ENCODE measurements around the gene STAC2. TPM values are rescaled to one million over a fixed set of nuclear protein-coding genes. Genes with fewer than 3 reads are reported as not detected.

STAC2 gene
- total and polyA plus RNA-seq, 9 of the 15 experiments (the other 6 are each of a cell fraction or from before 2014, with no cell fraction given) = not detected

DNA sequence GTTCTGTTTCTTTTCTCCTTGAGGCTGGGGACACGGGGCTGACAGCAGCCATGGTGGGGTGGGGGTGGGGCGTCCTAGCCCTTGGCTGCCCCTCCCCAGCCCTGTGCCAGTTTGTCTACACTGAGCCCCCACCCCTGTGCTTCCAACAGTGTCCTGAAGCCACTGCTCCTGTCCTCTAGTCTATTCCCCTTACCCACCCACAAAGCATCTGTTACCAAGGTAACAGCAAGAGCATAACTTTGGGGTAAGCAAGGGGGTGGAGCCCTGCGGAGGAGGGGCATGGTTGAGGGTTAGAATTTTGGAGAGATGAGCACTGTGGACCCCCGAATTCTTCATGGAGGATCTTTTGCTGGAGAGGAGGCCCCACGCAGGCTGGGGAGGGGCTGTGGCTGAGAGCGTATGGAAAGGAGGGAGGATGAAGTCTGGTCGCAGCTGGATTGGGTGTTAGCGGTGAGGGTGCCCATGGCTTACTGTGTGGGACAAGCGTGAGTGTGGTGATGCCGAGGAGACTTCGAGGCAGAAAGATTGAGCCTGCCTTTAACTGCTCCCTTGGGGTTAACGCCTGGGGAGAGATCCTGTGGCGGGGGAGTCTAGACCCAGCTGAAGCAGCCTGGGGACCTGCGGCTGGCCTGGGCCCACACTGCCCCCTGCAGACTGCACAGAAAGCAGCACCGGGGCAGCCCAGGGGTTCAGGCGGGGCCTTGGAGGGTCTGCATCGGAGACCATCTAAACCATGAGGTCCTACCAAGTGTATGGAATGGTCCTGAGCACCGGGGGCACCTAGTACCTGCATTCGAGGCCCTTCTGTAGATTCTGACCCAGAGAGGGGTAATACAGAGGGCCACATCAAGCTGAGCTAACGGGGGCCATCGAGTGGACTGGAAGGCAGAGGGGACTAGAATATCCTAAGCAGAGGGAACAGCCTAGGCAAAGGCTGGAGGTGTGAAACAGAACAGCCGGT lies 6.1 kb upstream of the STAC2 start (continued):
- TF ChIP-seq, protein P1, sequence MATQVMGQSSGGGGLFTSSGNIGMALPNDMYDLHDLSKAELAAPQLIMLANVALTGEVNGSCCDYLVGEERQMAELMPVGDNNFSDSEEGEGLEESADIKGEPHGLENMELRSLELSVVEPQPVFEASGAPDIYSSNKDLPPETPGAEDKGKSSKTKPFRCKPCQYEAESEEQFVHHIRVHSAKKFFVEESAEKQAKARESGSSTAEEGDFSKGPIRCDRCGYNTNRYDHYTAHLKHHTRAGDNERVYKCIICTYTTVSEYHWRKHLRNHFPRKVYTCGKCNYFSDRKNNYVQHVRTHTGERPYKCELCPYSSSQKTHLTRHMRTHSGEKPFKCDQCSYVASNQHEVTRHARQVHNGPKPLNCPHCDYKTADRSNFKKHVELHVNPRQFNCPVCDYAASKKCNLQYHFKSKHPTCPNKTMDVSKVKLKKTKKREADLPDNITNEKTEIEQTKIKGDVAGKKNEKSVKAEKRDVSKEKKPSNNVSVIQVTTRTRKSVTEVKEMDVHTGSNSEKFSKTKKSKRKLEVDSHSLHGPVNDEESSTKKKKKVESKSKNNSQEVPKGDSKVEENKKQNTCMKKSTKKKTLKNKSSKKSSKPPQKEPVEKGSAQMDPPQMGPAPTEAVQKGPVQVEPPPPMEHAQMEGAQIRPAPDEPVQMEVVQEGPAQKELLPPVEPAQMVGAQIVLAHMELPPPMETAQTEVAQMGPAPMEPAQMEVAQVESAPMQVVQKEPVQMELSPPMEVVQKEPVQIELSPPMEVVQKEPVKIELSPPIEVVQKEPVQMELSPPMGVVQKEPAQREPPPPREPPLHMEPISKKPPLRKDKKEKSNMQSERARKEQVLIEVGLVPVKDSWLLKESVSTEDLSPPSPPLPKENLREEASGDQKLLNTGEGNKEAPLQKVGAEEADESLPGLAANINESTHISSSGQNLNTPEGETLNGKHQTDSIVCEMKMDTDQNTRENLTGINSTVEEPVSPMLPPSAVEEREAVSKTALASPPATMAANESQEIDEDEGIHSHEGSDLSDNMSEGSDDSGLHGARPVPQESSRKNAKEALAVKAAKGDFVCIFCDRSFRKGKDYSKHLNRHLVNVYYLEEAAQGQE (IDR thresholded peaks at IDR 0.05; ENCODE audit: borderline replicate concordance) = peak; percentile 70; the same call in 1 of the 2 replicates
- TF ChIP-seq, protein P1 (CRISPR knock-in tag; IDR thresholded peaks at IDR 0.05; ENCODE audit: low read depth) = no peak
- no peak for TF ChIP-seq PHTF2 (CRISPR knock-in tag; IDR thresholded peaks at IDR 0.05)
- TF ChIP-seq, protein P2, sequence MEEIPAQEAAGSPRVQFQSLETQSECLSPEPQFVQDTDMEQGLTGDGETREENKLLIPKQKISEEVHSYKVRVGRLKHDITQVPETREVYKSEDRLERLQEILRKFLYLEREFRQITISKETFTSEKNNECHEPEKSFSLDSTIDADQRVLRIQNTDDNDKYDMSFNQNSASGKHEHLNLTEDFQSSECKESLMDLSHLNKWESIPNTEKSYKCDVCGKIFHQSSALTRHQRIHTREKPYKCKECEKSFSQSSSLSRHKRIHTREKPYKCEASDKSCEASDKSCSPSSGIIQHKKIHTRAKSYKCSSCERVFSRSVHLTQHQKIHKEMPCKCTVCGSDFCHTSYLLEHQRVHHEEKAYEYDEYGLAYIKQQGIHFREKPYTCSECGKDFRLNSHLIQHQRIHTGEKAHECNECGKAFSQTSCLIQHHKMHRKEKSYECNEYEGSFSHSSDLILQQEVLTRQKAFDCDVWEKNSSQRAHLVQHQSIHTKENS (CRISPR knock-in tag; IDR thresholded peaks at IDR 0.05) = no peak
- TF ChIP-seq TARDBP (IDR thresholded peaks at IDR 0.05) = no peak
- 0 out of 2 replicates have a peak, but pooled peaks have one; percentile 13 for TF ChIP-seq L3MBTL2 (IDR thresholded peaks at IDR 0.05)
- no peak for TF ChIP-seq SMAD1 (IDR thresholded peaks at IDR 0.05; ENCODE audit: low read depth, low read length, partially characterized antibody)
- no peak for TF ChIP-seq ZZZ3 (IDR thresholded peaks at IDR 0.05)
- TF ChIP-seq, protein P3, sequence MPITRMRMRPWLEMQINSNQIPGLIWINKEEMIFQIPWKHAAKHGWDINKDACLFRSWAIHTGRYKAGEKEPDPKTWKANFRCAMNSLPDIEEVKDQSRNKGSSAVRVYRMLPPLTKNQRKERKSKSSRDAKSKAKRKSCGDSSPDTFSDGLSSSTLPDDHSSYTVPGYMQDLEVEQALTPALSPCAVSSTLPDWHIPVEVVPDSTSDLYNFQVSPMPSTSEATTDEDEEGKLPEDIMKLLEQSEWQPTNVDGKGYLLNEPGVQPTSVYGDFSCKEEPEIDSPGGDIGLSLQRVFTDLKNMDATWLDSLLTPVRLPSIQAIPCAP (CRISPR knock-in tag; IDR thresholded peaks at IDR 0.05; ENCODE audit: borderline replicate concordance) = no peak

Data from K562 (cell line).